OCI-LY1 (cell line): ENCODE data around the gene TRPV6.

Source experiments
- H2AFZ ChIP-seq: fragments of 200-600 bp; sonication (generic), shearing (Covaris generic); 2 replicates; pipeline ENCODE4 v1.6.0; 2014; ENCODE audit warnings: antibody characterized with exemption, mild to moderate bottlenecking, low read length
- H3F3A ChIP-seq: fragments of 200-600 bp; sonication (generic), shearing (Covaris generic); 2 replicates; pipeline ENCODE4 v1.6.0; 2014; ENCODE audit warnings: mild to moderate bottlenecking, antibody characterized with exemption, low read length, moderate library complexity; ENCODE audit not compliant: insufficient read depth
- H3K27ac ChIP-seq: fragments of 200-600 bp; sonication (generic); 2 replicates; pipeline ENCODE4 v1.5.1; 2014; ENCODE audit warnings: low read length, mixed run types, mild to moderate bottlenecking, low read depth; ENCODE audit not compliant: poor library complexity, severe bottlenecking
- H3K27me3 ChIP-seq: fragments of 200-600 bp; sonication (generic); 2 replicates; pipeline ENCODE4 v1.6.0; 2014; ENCODE audit warnings: antibody characterized with exemption, mild to moderate bottlenecking, low read length, moderate library complexity; ENCODE audit not compliant: insufficient read depth
- H3K36me3 ChIP-seq: fragments of 200-600 bp; sonication (generic); 2 replicates; pipeline ENCODE4 v1.6.1; 2014; ENCODE audit warnings: mild to moderate bottlenecking, antibody characterized with exemption, low read length, moderate library complexity, mixed read lengths; ENCODE audit not compliant: insufficient read depth
- H3K4me1 ChIP-seq: fragments of 200-600 bp; sonication (generic); 2 replicates; pipeline ENCODE4 v1.5.1; 2014; ENCODE audit warnings: mild to moderate bottlenecking, low read length, moderate library complexity; ENCODE audit not compliant: insufficient read depth, severe bottlenecking
- H3K4me2 ChIP-seq: fragments of 200-600 bp; sonication (generic), shearing (Covaris generic); 2 replicates; pipeline ENCODE4 v1.6.1; 2014; ENCODE audit warnings: low read length
- H3K4me3 ChIP-seq: fragments of 200-600 bp; sonication (generic); 2 replicates; pipeline ENCODE4 v1.5.1; 2014; ENCODE audit warnings: low read length, low read depth, mild to moderate bottlenecking, mixed read lengths; ENCODE audit not compliant: poor library complexity, severe bottlenecking
- H3K79me2 ChIP-seq: fragments of 200-600 bp; shearing (Covaris generic); 2 replicates; pipeline ENCODE4 v1.6.1; 2016; ENCODE audit warnings: mixed run types, low read length, mixed read lengths; ENCODE audit not compliant: insufficient read depth
- H3K9ac ChIP-seq: fragments of 200-600 bp; sonication (generic), shearing (Covaris generic); 2 replicates; pipeline ENCODE4 v1.6.1; 2014; ENCODE audit warnings: mild to moderate bottlenecking, low read length, mixed read lengths
- H3K9me2 ChIP-seq: fragments of 200-600 bp; sonication (generic), shearing (Covaris generic); 2 replicates; pipeline ENCODE4 v1.6.1; 2014; ENCODE audit warnings: low read depth, mild to moderate bottlenecking, low read length, mixed read lengths
- H3K9me3 ChIP-seq: fragments of 200-600 bp; shearing (Covaris generic); 2 replicates; pipeline ENCODE4 v1.6.1; 2014; ENCODE audit warnings: low read length, mixed read lengths
- H4K20me1 ChIP-seq: fragments of 200-600 bp; sonication (generic), shearing (Covaris generic); 2 replicates; pipeline ENCODE4 v1.6.0; 2016; ENCODE audit warnings: mild to moderate bottlenecking, low read length; ENCODE audit not compliant: insufficient read depth
- EZH2 ChIP-seq: fragments of 200-600 bp; sonication (generic), shearing (Covaris generic); IDR thresholded peaks from 2 replicates; pipeline ENCODE4 v1.8.0; 2017; ENCODE audit warnings: borderline replicate concordance, mixed run types, mild to moderate bottlenecking, antibody characterized with exemption, low read length, moderate library complexity, mixed read lengths
- TF ChIP-seq, protein P1 (sequence below): fragments of 200-600 bp; sonication (generic), shearing (Covaris generic); IDR thresholded peaks from 2 replicates; pipeline ENCODE4 v1.5.1; 2017; ENCODE audit warnings: mild to moderate bottlenecking, antibody characterized with exemption, low read length, moderate library complexity, mixed read lengths

The TRPV6 gene

GRCh38 chr7:142901426-142902259, 16.1 kb upstream of the TRPV6 start:
- H3K4me1 ChIP-seq = no peaks in the 10 kb centered on the region
- no peak overlapping the region for H3K4me3 ChIP-seq
- no peaks in the 10 kb centered on the region for H3F3A ChIP-seq
- no peaks in the 10 kb centered on the region for H3K79me2 ChIP-seq
- no peaks in the 10 kb centered on the region for H4K20me1 ChIP-seq
- H3K9me2 ChIP-seq = no peaks in the 10 kb centered on the region
- no peak overlapping the region for H3K9ac ChIP-seq
- no peak overlapping the region for H3K4me2 ChIP-seq
- no peaks in the 10 kb centered on the region for H3K36me3 ChIP-seq
- TF ChIP-seq, protein P1, sequence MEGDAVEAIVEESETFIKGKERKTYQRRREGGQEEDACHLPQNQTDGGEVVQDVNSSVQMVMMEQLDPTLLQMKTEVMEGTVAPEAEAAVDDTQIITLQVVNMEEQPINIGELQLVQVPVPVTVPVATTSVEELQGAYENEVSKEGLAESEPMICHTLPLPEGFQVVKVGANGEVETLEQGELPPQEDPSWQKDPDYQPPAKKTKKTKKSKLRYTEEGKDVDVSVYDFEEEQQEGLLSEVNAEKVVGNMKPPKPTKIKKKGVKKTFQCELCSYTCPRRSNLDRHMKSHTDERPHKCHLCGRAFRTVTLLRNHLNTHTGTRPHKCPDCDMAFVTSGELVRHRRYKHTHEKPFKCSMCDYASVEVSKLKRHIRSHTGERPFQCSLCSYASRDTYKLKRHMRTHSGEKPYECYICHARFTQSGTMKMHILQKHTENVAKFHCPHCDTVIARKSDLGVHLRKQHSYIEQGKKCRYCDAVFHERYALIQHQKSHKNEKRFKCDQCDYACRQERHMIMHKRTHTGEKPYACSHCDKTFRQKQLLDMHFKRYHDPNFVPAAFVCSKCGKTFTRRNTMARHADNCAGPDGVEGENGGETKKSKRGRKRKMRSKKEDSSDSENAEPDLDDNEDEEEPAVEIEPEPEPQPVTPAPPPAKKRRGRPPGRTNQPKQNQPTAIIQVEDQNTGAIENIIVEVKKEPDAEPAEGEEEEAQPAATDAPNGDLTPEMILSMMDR = no peak
- no peak for TF ChIP-seq EZH2
- no peak overlapping the region for H2AFZ ChIP-seq
- peaks cover 8% of the 10 kb centered on the region for H3K9me3 ChIP-seq
- no peak overlapping the region for H3K27ac ChIP-seq
- H3K27me3 ChIP-seq = no peaks in the 10 kb centered on the region; the same call in 1 of the 2 replicates

DNA sequence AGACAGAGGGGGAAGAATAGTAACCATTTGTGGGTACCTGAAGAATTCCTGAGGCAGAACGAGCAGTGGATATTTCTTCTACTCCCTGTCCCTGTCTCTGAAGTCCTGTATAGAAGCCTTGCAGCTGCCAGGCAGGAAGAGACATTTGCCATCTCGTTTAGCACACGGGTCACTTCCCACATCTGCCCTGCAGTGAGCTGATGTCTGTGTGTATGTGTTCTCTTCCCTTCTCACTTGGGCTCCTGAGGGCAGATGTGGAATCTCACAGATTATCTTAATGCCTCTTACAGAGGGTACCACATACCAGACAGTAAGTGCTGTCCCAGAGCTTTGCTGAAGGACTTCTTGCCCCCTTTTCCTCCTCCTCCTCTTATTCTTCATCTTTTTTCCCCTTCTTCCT, 14.1 kb upstream of the TRPV6 start:
- no peaks in the 10 kb centered on the region; the same call in 1 of the 2 replicates for H3K27me3 ChIP-seq
- no peaks in the 10 kb centered on the region for H3K4me1 ChIP-seq
- TF ChIP-seq, protein P1 = no peak
- no peak for TF ChIP-seq EZH2
- H3K79me2 ChIP-seq = no peaks in the 10 kb centered on the region
- H3K36me3 ChIP-seq = no peaks in the 10 kb centered on the region
- no peaks in the 10 kb centered on the region for H4K20me1 ChIP-seq
- H3K27ac ChIP-seq = no peak overlapping the region
- no peak overlapping the region for H3K4me3 ChIP-seq
- H3F3A ChIP-seq = no peaks in the 10 kb centered on the region
- peaks cover 5% of the 10 kb centered on the region for H3K9me3 ChIP-seq
- H3K4me2 ChIP-seq = no peak overlapping the region
- no peaks in the 10 kb centered on the region for H3K9me2 ChIP-seq
- H3K9ac ChIP-seq = no peak overlapping the region
- no peak overlapping the region for H2AFZ ChIP-seq

GRCh38 chr7:142898377-142899170, 13.0 kb upstream of the TRPV6 start:
- H3F3A ChIP-seq = no peaks in the 10 kb centered on the region
- no peak overlapping the region for H3K4me3 ChIP-seq
- H3K27me3 ChIP-seq = no peaks in the 10 kb centered on the region; the same call in 1 of the 2 replicates
- TF ChIP-seq, protein P1 = no peak
- no peak for TF ChIP-seq EZH2
- H3K36me3 ChIP-seq = no peaks in the 10 kb centered on the region
- no peaks in the 10 kb centered on the region for H3K9me3 ChIP-seq
- no peaks in the 10 kb centered on the region for H3K79me2 ChIP-seq
- no peak overlapping the region for H3K9ac ChIP-seq
- no peaks in the 10 kb centered on the region for H4K20me1 ChIP-seq
- H3K4me2 ChIP-seq = no peak overlapping the region
- no peaks in the 10 kb centered on the region for H3K9me2 ChIP-seq
- H2AFZ ChIP-seq = no peak overlapping the region
- H3K4me1 ChIP-seq = no peaks in the 10 kb centered on the region
- H3K27ac ChIP-seq = no peak overlapping the region
